HCT116 (cell line): ENCODE data around the gene MYEF2. TPM values are rescaled to one million over a fixed set of nuclear protein-coding genes. Genes with fewer than 3 reads are reported as not detected.

ENCODE experiments used
- ATAC-seq: fragments of 200-7000 bp; cut with Tn5 transposase; 2 replicates; pipeline ENCODE4 v1.9.1; 2020; ENCODE audit warnings: mild to moderate bottlenecking, moderate library complexity
- BruUV-seq: library from RNA; stranded (reverse); fragments of 400-500 nt; replicated peaks from 2 replicates; lab custom pipeline; 2021; lab: Mats Ljungman, UMichigan
- CTCF ChIA-PET: fragments of 300-600 bp; sonication (Branson Sonifier 250); formaldehyde crosslinking; loops from one replicate; lab custom pipeline; 2021; ENCODE audit warnings: antibody characterized with exemption; lab: Charles Lee
- POLR2A ChIA-PET: fragments of 300-600, 350-600 bp; sonication (Branson Sonifier 250); formaldehyde crosslinking; loops from one replicate; lab custom pipeline; 2021; ENCODE audit warnings: antibody characterized with exemption; lab: Charles Lee
- RAD21 ChIA-PET, 2 experiments: fragments of 300-600 bp; sonication (Branson Sonifier 250); formaldehyde crosslinking; loops; one replicate each; lab custom pipeline; 2023; ENCODE audit warnings: low total read pairs in 2 of 2; ENCODE audit not compliant: uncharacterized antibody in 2 of 2, unreplicated experiment in 2 of 2, low non-redundant PET in 1 of 2; lab: Charles Lee
- DNase-seq: peaks from one replicate; pipeline ENCODE4 v3.0.0-alpha.2; 2010; ENCODE audit warnings: low read depth, low spot score
- H2AFZ ChIP-seq: fragments of 200-600 bp; shearing (Covaris generic), sonication (generic); 2 replicates; pipeline ENCODE4 v1.6.1; 2017; ENCODE audit warnings: low read depth, mixed run types, mixed read lengths, antibody characterized with exemption, low read length; ENCODE audit not compliant: poor library complexity, severe bottlenecking
- H3K27ac ChIP-seq: 2 replicates; pipeline ENCODE4 v1.5.1; 2012; ENCODE audit warnings: low read depth, low read length
- H3K27me3 ChIP-seq: fragments of 200-600 bp; sonication (generic); 2 replicates; pipeline ENCODE4 v1.6.1; 2016; ENCODE audit warnings: mixed run types, low read length, mixed read lengths; ENCODE audit not compliant: insufficient read depth
- H3K36me3 ChIP-seq, 2 experiments: fragments of 200-500 bp in 1 of 2; fragments of 200-600 bp in 1 of 2; sonication (Bioruptor generic) in 1 of 2; sonication (generic) in 1 of 2; 2 replicates each; pipeline versions ENCODE4 v1.5.1 to v1.6.1; 2014 to 2016; ENCODE audit warnings: low read length in 2 of 2, inconsistent platforms in 1 of 2, mixed read lengths in 1 of 2, mixed run types in 1 of 2; ENCODE audit not compliant: insufficient read depth in 2 of 2, control insufficient read depth in 1 of 2
- H3K4me1 ChIP-seq, 2 experiments: fragments of 200-600 bp in 1 of 2; sonication (generic) in 1 of 2; 2 replicates each; pipeline versions ENCODE4 v1.5.1 to v1.6.1; 2012 to 2017; ENCODE audit warnings: low read length in 2 of 2, inconsistent platforms in 1 of 2, mild to moderate bottlenecking in 1 of 2, mixed read lengths in 1 of 2, mixed run types in 1 of 2, moderate library complexity in 1 of 2; ENCODE audit not compliant: insufficient read depth in 2 of 2, control insufficient read depth in 1 of 2
- H3K4me2 ChIP-seq: fragments of 200-600 bp; sonication (generic); 2 replicates; pipeline ENCODE4 v1.6.1; 2017; ENCODE audit warnings: mixed run types, low read length, mixed read lengths
- H3K4me3 ChIP-seq, 2 experiments: fragments of 200-600 bp in 1 of 2; sonication (generic) in 1 of 2; replicated peaks in 1 of 2; 2 replicates each; pipeline ENCODE4 v1.5.1; 2011 to 2016; ENCODE audit warnings: low read length in 2 of 2, control low read depth in 1 of 2, low read depth in 1 of 2, mild to moderate bottlenecking in 1 of 2, mixed read lengths in 1 of 2, mixed run types in 1 of 2
- H3K79me2 ChIP-seq: fragments of 200-600 bp; sonication (generic); 2 replicates; pipeline ENCODE4 v1.6.1; 2017; ENCODE audit warnings: mild to moderate bottlenecking, mixed run types, low read length, moderate library complexity, mixed read lengths; ENCODE audit not compliant: insufficient read depth
- H3K9ac ChIP-seq: fragments of 200-600 bp; sonication (generic); 2 replicates; pipeline ENCODE4 v1.6.1; 2016; ENCODE audit warnings: low read length, mixed read lengths
- H3K9me2 ChIP-seq: fragments of 200-600 bp; sonication (generic), shearing (Covaris generic); 2 replicates; pipeline ENCODE4 v1.6.1; 2017; ENCODE audit warnings: mixed run types, mild to moderate bottlenecking, moderate library complexity; ENCODE audit not compliant: insufficient read depth
- H3K9me3 ChIP-seq, 2 experiments: fragments of 200-500 bp in 1 of 2; fragments of 200-600 bp in 1 of 2; sonication (Bioruptor generic) in 1 of 2; sonication (generic) in 1 of 2; 2 replicates each; pipeline ENCODE4 v1.6.1; 2014 to 2017; ENCODE audit warnings: low read length in 2 of 2, mixed read lengths in 2 of 2, inconsistent platforms in 1 of 2, low read depth in 1 of 2, mild to moderate bottlenecking in 1 of 2, mixed run types in 1 of 2, moderate library complexity in 1 of 2; ENCODE audit not compliant: control insufficient read depth in 1 of 2, insufficient read depth in 1 of 2
- H4K20me1 ChIP-seq: fragments of 200-600 bp; sonication (generic), shearing (Covaris generic); 2 replicates; pipeline ENCODE4 v1.6.1; 2017; ENCODE audit warnings: mixed run types, mild to moderate bottlenecking, moderate library complexity; ENCODE audit not compliant: insufficient read depth
- CEBPB ChIP-seq: IDR thresholded peaks from 2 replicates; pipeline ENCODE4 v1.6.1; 2012; ENCODE audit warnings: low read depth
- EGR1 ChIP-seq: IDR thresholded peaks from 2 replicates; pipeline ENCODE4 v1.6.1; 2012; ENCODE audit warnings: low read depth
- ELF1 ChIP-seq: IDR thresholded peaks from 2 replicates; pipeline ENCODE4 v1.6.1; 2012; ENCODE audit warnings: low read depth, borderline replicate concordance
- EZH2 ChIP-seq: fragments of 200-600 bp; sonication (generic); IDR thresholded peaks from 2 replicates; pipeline ENCODE4 v1.6.1; 2017; ENCODE audit warnings: antibody characterized with exemption, mixed run types
- EZH2phosphoT487 ChIP-seq: fragments of 200-600 bp; IDR thresholded peaks from 2 replicates; pipeline ENCODE4 v1.6.1; 2018; ENCODE audit warnings: antibody characterized with exemption, borderline replicate concordance
- FOSL1 ChIP-seq: IDR thresholded peaks from 2 replicates; pipeline ENCODE4 v1.6.1; 2012; ENCODE audit warnings: low read depth
- JUND ChIP-seq: IDR thresholded peaks from 2 replicates; pipeline ENCODE4 v1.6.1; 2012
- POLR2A ChIP-seq: IDR thresholded peaks from 2 replicates; pipeline ENCODE4 v1.7.0; 2011; ENCODE audit warnings: borderline replicate concordance; ENCODE audit not compliant: insufficient read depth, insufficient read length; ENCODE audit errors: extremely low read depth
- POLR2AphosphoS5 ChIP-seq: IDR thresholded peaks from 2 replicates; pipeline ENCODE4 v1.6.1; 2011; ENCODE audit warnings: mild to moderate bottlenecking, low read depth, low read length, moderate library complexity
- RAD21 ChIP-seq: IDR thresholded peaks from 2 replicates; pipeline ENCODE4 v1.6.1; 2012; ENCODE audit warnings: low read depth, mild to moderate bottlenecking
- SIN3A ChIP-seq: IDR thresholded peaks from 2 replicates; pipeline ENCODE4 v1.6.1; 2012; ENCODE audit warnings: low read depth
- SP1 ChIP-seq: IDR thresholded peaks from 2 replicates; pipeline ENCODE4 v1.6.1; 2012; ENCODE audit warnings: low read depth
- SRF ChIP-seq: IDR thresholded peaks from 2 replicates; pipeline ENCODE4 v1.6.1; 2012; ENCODE audit warnings: low read depth
- TCF7L2 ChIP-seq: IDR thresholded peaks from 2 replicates; pipeline ENCODE4 v1.7.0; 2011; ENCODE audit warnings: borderline replicate concordance, inconsistent platforms; ENCODE audit not compliant: insufficient read depth, insufficient read length; ENCODE audit errors: extremely low read depth
- YY1 ChIP-seq: IDR thresholded peaks from 2 replicates; pipeline ENCODE4 v1.6.1; 2011; ENCODE audit warnings: low read length, low read depth, moderate library complexity, mild to moderate bottlenecking; ENCODE audit not compliant: insufficient replicate concordance; ENCODE audit errors: extremely low read depth
- ZNF274 ChIP-seq: fragments of 200-500 bp; sonication (Bioruptor generic); IDR thresholded peaks from 2 replicates; pipeline ENCODE4 v1.6.1; 2014; ENCODE audit warnings: mild to moderate bottlenecking, low read depth, low read length, inconsistent platforms
- intact Hi-C: fragments of 100-400 bp; cut with micrococcal nuclease; formaldehyde crosslinking; loops from 2 replicates; pipeline ENCODE4 v1.10.0; 2022
- total RNA-seq: library from RNA; stranded (reverse); gene quantifications from one replicate; pipeline ENCODE4 v1.2.1, GENCODE V29; 2021; ENCODE audit not compliant: unreplicated experiment
- TF ChIP-seq, protein P1 (sequence below): IDR thresholded peaks from 2 replicates; pipeline ENCODE4 v1.6.1; 2012
- TF ChIP-seq, protein P2 (sequence below), 3 experiments: fragments of 200-600 bp in 1 of 3; sonication (generic) in 1 of 3; IDR thresholded peaks in 2 of 3; conservative IDR thresholded peaks in 1 of 3; 2 replicates each; pipeline ENCODE4 v1.5.1; 2012 to 2017; ENCODE audit warnings: low read depth in 2 of 3, low read length in 2 of 3, antibody characterized with exemption in 1 of 3, borderline replicate concordance in 1 of 3, control low read depth in 1 of 3, mild to moderate bottlenecking in 1 of 3, mixed read lengths in 1 of 3, mixed run types in 1 of 3, moderate library complexity in 1 of 3; ENCODE audit not compliant: insufficient read depth in 1 of 3
- TF ChIP-seq, protein P3 (sequence below): IDR thresholded peaks from 2 replicates; pipeline ENCODE4 v1.6.1; 2011; ENCODE audit warnings: mild to moderate bottlenecking, low read length, moderate library complexity; ENCODE audit not compliant: insufficient replicate concordance; ENCODE audit errors: extremely low read depth

The MYEF2 gene
- total RNA-seq, 1 experiment from 2014 or later, result 0.69 TPM

DNA sequence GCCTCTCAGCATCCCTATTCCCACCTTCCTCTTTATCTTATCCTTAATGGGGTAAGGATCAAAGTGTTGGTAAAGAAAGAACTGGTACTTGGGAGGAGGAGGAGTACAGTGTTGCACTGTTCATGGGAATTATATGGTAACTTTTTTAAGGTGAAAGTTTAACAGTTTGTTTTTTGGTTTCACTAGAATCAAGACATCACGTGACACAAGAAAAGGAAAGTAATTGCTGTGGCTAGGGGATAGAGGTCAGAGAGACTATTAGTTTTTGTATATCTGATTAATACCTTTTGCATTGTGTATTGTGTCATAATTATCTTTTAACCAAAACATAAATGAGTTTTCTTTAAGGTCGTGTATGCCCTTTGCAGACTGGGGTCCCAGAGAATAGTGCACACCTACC, 80.8 kb downstream of the MYEF2 start:
- H3K9me2 ChIP-seq, result no peaks in the 10 kb centered on the region
- TF ChIP-seq ELF1, result no peak
- no peak for TF ChIP-seq ZNF274
- TF ChIP-seq EZH2phosphoT487, result no peak
- TF ChIP-seq, protein P1, sequence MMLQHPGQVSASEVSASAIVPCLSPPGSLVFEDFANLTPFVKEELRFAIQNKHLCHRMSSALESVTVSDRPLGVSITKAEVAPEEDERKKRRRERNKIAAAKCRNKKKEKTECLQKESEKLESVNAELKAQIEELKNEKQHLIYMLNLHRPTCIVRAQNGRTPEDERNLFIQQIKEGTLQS, result no peak
- no peak for TF ChIP-seq SIN3A
- TF ChIP-seq, protein P2, sequence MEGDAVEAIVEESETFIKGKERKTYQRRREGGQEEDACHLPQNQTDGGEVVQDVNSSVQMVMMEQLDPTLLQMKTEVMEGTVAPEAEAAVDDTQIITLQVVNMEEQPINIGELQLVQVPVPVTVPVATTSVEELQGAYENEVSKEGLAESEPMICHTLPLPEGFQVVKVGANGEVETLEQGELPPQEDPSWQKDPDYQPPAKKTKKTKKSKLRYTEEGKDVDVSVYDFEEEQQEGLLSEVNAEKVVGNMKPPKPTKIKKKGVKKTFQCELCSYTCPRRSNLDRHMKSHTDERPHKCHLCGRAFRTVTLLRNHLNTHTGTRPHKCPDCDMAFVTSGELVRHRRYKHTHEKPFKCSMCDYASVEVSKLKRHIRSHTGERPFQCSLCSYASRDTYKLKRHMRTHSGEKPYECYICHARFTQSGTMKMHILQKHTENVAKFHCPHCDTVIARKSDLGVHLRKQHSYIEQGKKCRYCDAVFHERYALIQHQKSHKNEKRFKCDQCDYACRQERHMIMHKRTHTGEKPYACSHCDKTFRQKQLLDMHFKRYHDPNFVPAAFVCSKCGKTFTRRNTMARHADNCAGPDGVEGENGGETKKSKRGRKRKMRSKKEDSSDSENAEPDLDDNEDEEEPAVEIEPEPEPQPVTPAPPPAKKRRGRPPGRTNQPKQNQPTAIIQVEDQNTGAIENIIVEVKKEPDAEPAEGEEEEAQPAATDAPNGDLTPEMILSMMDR (IDR thresholded peaks at IDR 0.05 in 2 of 3, conservative IDR thresholded peaks at IDR 0.05 in 1 of 3; ENCODE audit: borderline replicate concordance in 1 of 3, insufficient read depth in 1 of 3, low read depth in 2 of 3, low read length in 2 of 3), result no peak
- TF ChIP-seq FOSL1, result no peak
- TF ChIP-seq RAD21, result no peak
- TF ChIP-seq TCF7L2, result no peak
- TF ChIP-seq, protein P3, sequence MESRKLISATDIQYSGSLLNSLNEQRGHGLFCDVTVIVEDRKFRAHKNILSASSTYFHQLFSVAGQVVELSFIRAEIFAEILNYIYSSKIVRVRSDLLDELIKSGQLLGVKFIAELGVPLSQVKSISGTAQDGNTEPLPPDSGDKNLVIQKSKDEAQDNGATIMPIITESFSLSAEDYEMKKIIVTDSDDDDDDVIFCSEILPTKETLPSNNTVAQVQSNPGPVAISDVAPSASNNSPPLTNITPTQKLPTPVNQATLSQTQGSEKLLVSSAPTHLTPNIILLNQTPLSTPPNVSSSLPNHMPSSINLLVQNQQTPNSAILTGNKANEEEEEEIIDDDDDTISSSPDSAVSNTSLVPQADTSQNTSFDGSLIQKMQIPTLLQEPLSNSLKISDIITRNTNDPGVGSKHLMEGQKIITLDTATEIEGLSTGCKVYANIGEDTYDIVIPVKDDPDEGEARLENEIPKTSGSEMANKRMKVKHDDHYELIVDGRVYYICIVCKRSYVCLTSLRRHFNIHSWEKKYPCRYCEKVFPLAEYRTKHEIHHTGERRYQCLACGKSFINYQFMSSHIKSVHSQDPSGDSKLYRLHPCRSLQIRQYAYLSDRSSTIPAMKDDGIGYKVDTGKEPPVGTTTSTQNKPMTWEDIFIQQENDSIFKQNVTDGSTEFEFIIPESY, result no peak
- TF ChIP-seq EZH2, result no peak
- TF ChIP-seq POLR2A, result no peak
- TF ChIP-seq POLR2AphosphoS5, result no peak
- TF ChIP-seq EGR1, result no peak
- no peak for TF ChIP-seq CEBPB
- TF ChIP-seq JUND, result no peak
- TF ChIP-seq YY1, result no peak
- TF ChIP-seq SP1, result no peak
- TF ChIP-seq SRF, result no peak
- no peaks in the 10 kb centered on the region for H3K4me1 ChIP-seq
- ChIA-PET RAD21 (no interaction called here), POLR2A (no interaction called here), CTCF (no interaction called here)
- ATAC-seq (no peak), DNase-seq (no peak)
- no peaks in the 10 kb centered on the region for H3K27me3 ChIP-seq
- H2AFZ ChIP-seq, result no peak overlapping the region
- no peaks in the 10 kb centered on the region for H3K36me3 ChIP-seq
- H3K79me2 ChIP-seq, result no peaks in the 10 kb centered on the region
- no peak overlapping the region for H3K4me2 ChIP-seq
- intact Hi-C loops, result no loop called here
- BruUV-seq, result no TSS peak
- no peak overlapping the region for H3K4me3 ChIP-seq
- H3K9me3 ChIP-seq, result peaks cover 0 to 3% of the 10 kb centered on the region in 2 experiments; a peak in 1 of 4 replicates
- no peak overlapping the region for H3K9ac ChIP-seq
- H3K27ac ChIP-seq, result no peak overlapping the region
- no peaks in the 10 kb centered on the region for H4K20me1 ChIP-seq
